Measurements from ENCODE around the gene GLCE. TPM values are rescaled to one million over a fixed set of nuclear protein-coding genes. Genes with fewer than 3 reads are reported as not detected.
"Not testable (repeated sequence)": the region's sequence is repeated elsewhere in the genome, so short reads cannot be mapped to it uniquely, and the experiment has no call there.

The GLCE gene
- total RNA-seq, 1 donor from 2014 or later = 12.7 TPM

DNA sequence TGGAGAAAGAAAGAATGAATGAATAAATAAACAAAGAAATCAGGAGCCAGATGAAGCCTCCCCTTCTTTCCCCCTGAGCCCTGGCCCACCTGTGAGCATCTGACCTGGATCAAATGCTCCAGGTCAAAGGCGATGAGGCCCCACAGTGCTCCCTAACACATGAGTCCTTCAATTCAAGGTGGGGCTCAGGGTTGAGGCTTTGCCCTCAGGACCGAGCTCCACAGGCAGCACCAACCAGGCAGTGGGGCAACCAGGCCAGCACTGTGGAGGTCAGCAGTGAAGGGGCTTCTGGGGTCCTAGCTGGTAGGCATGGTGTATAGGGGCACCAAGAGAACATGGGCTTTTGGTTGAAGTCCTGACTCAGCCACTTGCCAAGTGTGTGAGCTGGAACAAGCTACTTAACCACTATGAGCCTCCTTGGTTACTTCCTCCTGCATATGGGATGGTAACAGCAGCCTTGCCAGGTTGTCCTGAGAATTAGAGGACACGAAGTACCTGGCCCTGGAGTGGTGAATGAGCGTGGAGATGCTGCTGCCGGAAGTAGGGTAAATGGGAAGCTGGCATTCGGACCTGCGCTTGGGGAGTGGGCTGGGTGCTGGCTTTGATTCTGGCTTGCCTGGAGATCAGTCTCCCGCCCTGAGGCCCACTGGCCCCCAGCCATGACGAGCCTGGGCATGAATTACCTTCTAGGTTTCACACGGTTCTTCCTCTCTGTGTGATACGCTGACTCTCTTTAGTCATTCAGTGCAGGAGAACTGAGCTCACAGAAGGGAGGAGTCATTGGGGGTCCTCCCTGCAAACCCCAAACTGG is 128.3 kb downstream of the GLCE start:
- H3K4me3 ChIP-seq (ENCODE audit: low read depth, low read length) = no peak overlapping the region
- TF ChIP-seq CTCF (conservative IDR thresholded peaks at IDR 0.05; ENCODE audit: low read depth, low read length) = no peak
- DNase-seq (ENCODE audit: low read depth) = no peak

DNA sequence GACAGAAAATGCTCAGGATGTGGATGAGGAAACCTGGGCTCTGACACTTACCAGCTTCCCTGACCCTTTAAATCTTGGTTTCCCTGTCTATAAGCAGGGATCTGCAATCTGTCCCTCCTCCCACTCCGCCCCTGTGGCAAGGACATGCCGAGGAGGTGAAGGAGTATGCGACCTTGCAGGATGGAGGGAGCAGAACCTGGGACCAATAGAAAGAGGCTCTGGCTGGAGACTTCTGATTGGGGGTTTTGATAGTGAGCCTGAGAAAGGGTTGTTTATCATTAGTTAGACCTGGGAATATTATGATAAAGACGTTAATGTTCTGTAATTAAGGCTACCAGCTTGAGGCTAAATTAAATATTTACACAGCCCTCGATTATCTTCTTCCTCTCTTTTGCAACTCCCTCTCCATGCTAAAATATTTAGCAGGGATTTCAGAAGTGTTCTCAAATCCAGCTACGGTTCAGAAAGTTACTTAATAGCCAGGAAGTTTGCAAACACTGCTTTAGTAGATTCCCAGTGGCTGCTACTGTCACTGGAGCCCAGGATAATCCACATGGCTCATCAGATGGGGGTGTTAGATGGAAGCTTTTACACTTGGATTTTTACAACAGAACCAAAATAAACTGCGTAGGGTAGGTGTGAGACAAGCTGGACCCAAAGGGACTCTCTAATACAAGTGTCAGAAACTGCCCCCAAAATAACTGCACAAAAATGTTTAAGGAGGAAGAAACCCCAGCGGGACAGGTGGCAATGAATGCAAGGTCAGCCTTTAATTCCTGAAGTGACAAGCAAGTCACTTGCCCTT is 129.1 kb downstream of the GLCE start:
- no peak overlapping the region for H3K4me3 ChIP-seq (ENCODE audit: low read depth, low read length)
- no peak for TF ChIP-seq CTCF (conservative IDR thresholded peaks at IDR 0.05; ENCODE audit: low read depth, low read length)
- DNase-seq (ENCODE audit: low read depth) = no peak

GRCh38 chr15:69290346-69291164 is 130.1 kb downstream of the GLCE start:
- H3K4me3 ChIP-seq (ENCODE audit: low read depth, low read length) = no peak overlapping the region
- TF ChIP-seq CTCF (conservative IDR thresholded peaks at IDR 0.05; ENCODE audit: low read depth, low read length) = no peak
- DNase-seq (ENCODE audit: low read depth) = no peak

DNA sequence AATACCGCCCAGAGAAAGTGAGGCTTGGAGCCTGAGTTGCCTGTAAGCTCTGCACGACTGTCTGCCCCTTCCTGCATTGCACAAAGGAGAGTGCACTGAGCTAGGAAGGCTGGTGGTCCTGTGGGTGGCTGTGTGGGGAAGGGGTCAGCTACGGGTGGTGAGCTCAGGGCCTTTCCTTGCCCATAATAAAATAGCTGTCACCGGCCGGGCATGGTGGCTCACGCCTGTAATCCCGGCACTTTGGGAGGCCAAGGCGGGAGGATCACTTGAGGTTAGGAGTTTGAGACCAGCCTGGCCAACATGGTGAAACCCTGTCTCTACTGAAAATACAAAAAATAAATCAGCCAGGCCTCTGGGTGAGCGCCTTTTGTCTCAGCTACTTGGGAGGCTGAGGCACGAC is 131.2 kb downstream of the GLCE start:
- not testable (repeated sequence) for DNase-seq (ENCODE audit: low read depth); H3K4me3 ChIP-seq (ENCODE audit: low read depth, low read length)

DNA sequence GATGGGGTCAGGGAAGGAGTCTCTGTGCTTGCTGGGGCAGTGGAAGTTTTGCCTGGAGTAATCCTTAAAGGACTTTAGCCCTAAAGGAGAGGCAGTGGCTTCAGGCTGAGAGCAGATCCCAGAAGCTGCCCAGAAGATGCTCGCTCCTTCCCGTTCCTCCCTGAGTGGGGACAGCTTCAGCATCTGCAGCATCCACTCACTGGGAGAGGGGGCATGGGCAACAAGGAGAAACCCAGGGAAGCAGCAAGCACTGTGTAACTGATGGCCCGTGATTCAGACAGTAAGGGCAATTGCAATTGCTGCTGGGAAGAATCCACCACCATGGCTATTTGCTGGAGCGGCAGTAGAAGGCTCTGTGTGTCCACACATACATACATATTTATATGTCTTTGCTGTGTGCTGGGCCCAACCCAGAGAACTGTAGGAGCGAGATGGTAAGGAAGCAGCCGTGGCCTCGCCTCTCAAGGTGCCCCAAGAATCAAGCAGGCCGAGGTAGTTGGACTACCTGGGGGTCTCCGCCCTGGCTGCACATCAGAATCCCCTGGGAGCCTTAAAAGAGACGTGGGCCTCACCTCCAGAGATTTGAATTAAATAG is 132.5 kb downstream of the GLCE start:
- TF ChIP-seq CTCF (conservative IDR thresholded peaks at IDR 0.05; ENCODE audit: low read depth, low read length) = no peak
- no peak for DNase-seq (ENCODE audit: low read depth)
- H3K4me3 ChIP-seq (ENCODE audit: low read depth, low read length) = no peak overlapping the region

DNA sequence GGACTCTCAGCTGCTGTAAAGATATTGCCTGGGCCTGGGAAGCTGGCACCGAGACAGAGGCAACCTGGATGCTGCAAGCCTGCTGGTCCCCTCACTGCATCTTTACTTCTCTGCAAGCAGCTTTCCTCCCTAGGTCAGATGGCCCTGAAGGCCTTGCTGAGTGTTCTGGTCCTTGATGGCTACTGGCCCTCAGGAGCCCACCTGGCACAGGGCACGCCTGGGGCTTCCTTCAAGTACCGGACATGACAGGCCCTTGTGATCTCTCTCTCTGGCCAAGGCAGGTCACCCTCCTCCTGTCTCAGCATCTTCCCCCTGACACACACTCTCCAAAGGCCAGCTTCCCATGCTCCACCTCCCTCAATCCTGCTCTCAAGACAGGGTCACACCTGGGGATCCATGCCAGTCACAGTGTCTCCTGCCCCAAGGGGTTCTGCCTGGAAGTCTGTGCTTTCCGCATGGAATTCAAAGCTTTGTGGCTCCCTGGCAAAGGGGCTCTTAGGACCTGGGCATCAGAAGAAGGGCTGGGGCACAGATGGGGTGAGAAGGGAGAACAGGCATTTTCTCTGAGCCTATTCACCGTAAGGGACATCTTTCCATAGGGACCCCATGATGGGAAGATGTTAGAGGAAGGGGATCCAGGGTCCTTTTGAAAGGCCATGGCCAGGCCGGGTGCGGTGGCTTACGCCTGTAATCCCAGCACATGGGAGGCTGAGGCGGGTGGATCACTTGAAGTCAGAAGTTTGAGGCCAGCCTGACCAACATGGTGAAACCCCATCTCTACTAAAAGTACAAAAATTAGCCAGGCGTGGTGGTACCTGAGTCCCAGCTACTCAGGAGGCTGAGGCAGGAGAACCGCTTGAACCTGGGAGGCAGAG is 133.5 kb downstream of the GLCE start:
- H3K4me3 ChIP-seq (ENCODE audit: low read depth, low read length) = no peak overlapping the region
- DNase-seq (ENCODE audit: low read depth) = no peak
- TF ChIP-seq CTCF (conservative IDR thresholded peaks at IDR 0.05; ENCODE audit: low read depth, low read length) = no peak

Data from epithelial cell of proximal tubule (primary cell).